K562 (cell line): ENCODE results near the gene DHX40. TPM values are rescaled to one million over a fixed set of nuclear protein-coding genes. Genes with fewer than 3 reads are reported as not detected.

Experiments used
- ARID1B ChIP-seq: fragments of 450-650 bp; IDR thresholded peaks from 2 replicates; pipeline ENCODE4 v1.6.1; 2016; ENCODE audit warnings: antibody characterized with exemption, mild to moderate bottlenecking, inconsistent platforms
- ATF7 ChIP-seq: fragments of 450-650 bp; IDR thresholded peaks from 2 replicates; pipeline ENCODE4 v1.7.1; 2014; ENCODE audit warnings: mild to moderate bottlenecking, moderate library complexity
- C11orf30 ChIP-seq: fragments of 450-650 bp; IDR thresholded peaks from 2 replicates; pipeline ENCODE4 v1.6.1; 2016; ENCODE audit warnings: low read depth, mild to moderate bottlenecking
- E2F5 ChIP-seq: sonication (generic); formaldehyde crosslinking; IDR thresholded peaks from 2 replicates; pipeline ENCODE4 v1.8.0; 2022; ENCODE audit warnings: mild to moderate bottlenecking, missing genetic modification reagents
- E2F6 ChIP-seq, 2 experiments: IDR thresholded peaks; 2 replicates each; pipeline ENCODE4 v1.6.1; 2011; ENCODE audit warnings: borderline replicate concordance in 1 of 2, control low read depth in 1 of 2, low read depth in 1 of 2, low read length in 1 of 2, mild to moderate bottlenecking in 1 of 2, mixed read lengths in 1 of 2, moderate library complexity in 1 of 2; ENCODE audit not compliant: insufficient read depth in 1 of 2, insufficient read length in 1 of 2, poor library complexity in 1 of 2, severe bottlenecking in 1 of 2; ENCODE audit errors: extremely low read depth in 1 of 2
- ESRRA ChIP-seq: fragments of 450-650 bp; IDR thresholded peaks from 2 replicates; pipeline ENCODE4 v1.6.1; 2014; ENCODE audit warnings: low read depth, mild to moderate bottlenecking, moderate library complexity, borderline replicate concordance
- FOSL1 ChIP-seq: fragments of 200-800 bp; sonication (Bioruptor generic); conservative IDR thresholded peaks from 2 replicates; pipeline ENCODE4 v1.6.1; 2016; ENCODE audit warnings: missing genetic modification characterization, missing compliant biosample characterization
- KDM1A ChIP-seq, 2 experiments: fragments of 450-650 bp; IDR thresholded peaks; 2 replicates each; pipeline ENCODE4 v1.6.1; 2016; ENCODE audit warnings: mild to moderate bottlenecking in 2 of 2
- LEF1 ChIP-seq: fragments of 450-650 bp; IDR thresholded peaks from 2 replicates; pipeline ENCODE4 v1.6.1; 2016; ENCODE audit warnings: mild to moderate bottlenecking
- MEIS2 ChIP-seq: fragments of 450-650 bp; IDR thresholded peaks from 2 replicates; pipeline ENCODE4 v1.6.1; 2014; ENCODE audit warnings: mild to moderate bottlenecking; ENCODE audit not compliant: partially characterized antibody
- PKNOX1 ChIP-seq: fragments of 450-650 bp; IDR thresholded peaks from 2 replicates; pipeline ENCODE4 v1.6.1; 2016
- SMARCE1 ChIP-seq: fragments of 450-650 bp; IDR thresholded peaks from 2 replicates; pipeline ENCODE4 v1.7.1; 2016; ENCODE audit warnings: mild to moderate bottlenecking
- SOX6 ChIP-seq: fragments of 450-650 bp; IDR thresholded peaks from 2 replicates; pipeline ENCODE4 v1.6.1; 2014; ENCODE audit warnings: mild to moderate bottlenecking
- TCF3 ChIP-seq: sonication (generic); formaldehyde crosslinking; IDR thresholded peaks from 2 replicates; pipeline ENCODE4 v1.4.0; 2020; ENCODE audit warnings: mild to moderate bottlenecking, missing genetic modification reagents
- ZBTB33 ChIP-seq: sonication (generic); formaldehyde crosslinking; IDR thresholded peaks from 2 replicates; pipeline ENCODE4 v1.8.1; 2023; ENCODE audit warnings: mild to moderate bottlenecking, missing genetic modification reagents
- ZNF239 ChIP-seq: fragments of 250-450 bp; sonication (Bioruptor Pico); IDR thresholded peaks from 2 replicates; pipeline ENCODE4 v1.4.0; 2020; ENCODE audit warnings: mild to moderate bottlenecking
- ZNF384 ChIP-seq: IDR thresholded peaks from 2 replicates; pipeline ENCODE4 v1.6.1; 2012; ENCODE audit warnings: low read depth, low read length, improper control_type of control experiment
- polyA plus RNA-seq, 8 experiments: library from polyadenylated mRNA; depleted of rRNA in 4 of 8; stranded (reverse) in 5 of 8; unstranded in 3 of 8; fragments of >200 nt; fragmentation: Nextera tagmentation in 2 of 8; fragmentation: Illumina TruSeq in 1 of 8; extraction: Ambion mirVana in 2 of 8; extraction: Trizol in 1 of 8; gene quantifications; 2 replicates each; pipeline versions ENCODE4 v1.2.1 to v1.2.3, GENCODE V29; 2011 to 2014; ENCODE audit warnings: inconsistent platforms in 1 of 8, missing spikeins in 1 of 8
- total RNA-seq, 7 experiments: library from RNA; depleted of rRNA in 6 of 7; stranded (reverse); fragments of >200 nt in 6 of 7; fragmentation: Illumina TruSeq in 2 of 7; extraction: Trizol in 2 of 7; gene quantifications; 2 replicates each; pipeline versions ENCODE4 v1.2.1 to v1.2.3, GENCODE V29; 2011 to 2021; ENCODE audit warnings: low replicate concordance in 1 of 7

Gene DHX40
- total and polyA plus RNA-seq, 9 of the 15 experiments (the other 6 are each of a cell fraction or from before 2014, with no cell fraction given): 7.2 to 38.6 (median 18.7) TPM

GRCh38 chr17:59547131-59547915, 18.1 kb upstream of the DHX40 start (continued):
- TF ChIP-seq TCF3 (CRISPR knock-in tag) (peak; percentile 35; the same call in 1 of the 2 replicates), ZBTB33 (CRISPR knock-in tag) (peak; percentile 59; the same call in 1 of the 2 replicates), FOSL1 (tag) (peak; percentile 85), ATF7 (peak; percentile 50), E2F6 (IDR thresholded peaks at IDR 0.05; ENCODE audit: borderline replicate concordance in 1 of 2, extremely low read depth in 1 of 2, insufficient read depth in 1 of 2, insufficient read length in 1 of 2, low read depth in 1 of 2, low read length in 1 of 2, poor library complexity in 1 of 2, severe bottlenecking in 1 of 2) (no peak), SMARCE1 (peak; percentile 86; the same call in 1 of the 2 replicates), KDM1A (IDR thresholded peaks at IDR 0.05) (no peak), SOX6 (peak; percentile 94), C11orf30 (peak; percentile 23; the same call in 1 of the 2 replicates), LEF1 (peak; percentile 59; the same call in 1 of the 2 replicates), E2F5 (CRISPR knock-in tag) (no peak), ZNF239 (peak; percentile 79), ZNF384 (no peak), ARID1B (peak; percentile 88), PKNOX1 (peak; percentile 38; the same call in 1 of the 2 replicates), ESRRA (peak; percentile 26; the same call in 1 of the 2 replicates), MEIS2 (peak; percentile 56)
